Raji (cell line): ENCODE results near the gene MAPK8IP3.
A peak's percentile ranks its signal among the peaks of the same experiment; 100 is the strongest.

Source experiments
- POLR2A ChIP-seq: IDR thresholded peaks from 2 replicates; pipeline ENCODE4 v1.6.1; 2011; ENCODE audit warnings: low read depth, low read length, control low read depth; ENCODE audit not compliant: insufficient read depth

The MAPK8IP3 gene

DNA sequence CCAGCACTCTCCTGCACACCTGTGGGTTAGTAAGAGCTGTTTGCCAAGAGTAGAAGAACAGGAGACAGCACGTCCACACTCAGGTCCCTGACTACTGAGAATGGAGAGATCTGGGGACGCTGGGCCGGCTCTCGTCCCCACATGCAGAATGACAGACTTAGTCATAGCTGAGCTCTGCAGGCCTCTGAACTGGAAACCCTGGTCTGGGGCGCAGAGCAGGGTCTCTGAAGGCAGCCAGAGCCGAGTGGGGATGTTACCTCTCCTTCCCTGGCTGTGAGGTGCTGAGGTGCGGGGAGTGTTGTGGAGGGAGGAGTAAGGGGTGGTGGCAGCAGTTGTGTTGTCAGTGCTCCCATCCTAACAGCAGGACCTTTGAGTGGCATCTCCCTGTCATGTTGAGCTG lies 35.1 kb upstream of the MAPK8IP3 start:
- no peak for TF ChIP-seq POLR2A

GRCh38 chr16:1673424-1674151 lies 32.4 kb upstream of the MAPK8IP3 start:
- no peak for TF ChIP-seq POLR2A

- no peak for TF ChIP-seq POLR2A
Measured at GRCh38 chr16:1674306-1674705, 31.7 kb upstream of the MAPK8IP3 start.

- no peak for TF ChIP-seq POLR2A
Measured at GRCh38 chr16:1674751-1675664, 31.0 kb upstream of the MAPK8IP3 start.

- TF ChIP-seq POLR2A = no peak
Measured at GRCh38 chr16:1676661-1677060, 29.3 kb upstream of the MAPK8IP3 start.

DNA sequence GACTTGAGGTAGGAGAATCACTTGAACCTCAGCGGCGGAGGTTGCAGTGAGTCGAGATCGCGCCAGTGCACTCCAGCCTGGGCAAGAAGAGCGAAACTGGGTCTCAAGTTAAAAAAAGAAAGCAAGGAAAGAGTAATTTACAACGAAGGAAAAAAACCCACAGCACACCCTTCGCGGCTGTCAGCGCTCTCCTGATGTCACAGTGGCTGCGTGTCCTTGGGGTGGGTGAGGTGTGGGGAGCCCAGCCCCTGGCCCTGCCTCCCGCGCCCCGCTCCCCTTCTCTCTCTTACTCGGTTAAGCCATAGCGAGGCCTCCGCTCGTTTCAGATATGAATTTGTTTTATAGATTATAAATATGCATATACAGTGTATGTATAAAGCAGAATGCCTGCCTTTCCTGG lies 28.7 kb upstream of the MAPK8IP3 start:
- TF ChIP-seq POLR2A = no peak

- peak; percentile 66 for TF ChIP-seq POLR2A
Measured at GRCh38 chr16:1677942-1678499, 28.0 kb upstream of the MAPK8IP3 start, which contains the start of gene JPT2. TSS of gene JPT2 (plus strand) at chr16:1678279. CDS start at chr16:1678313, 34 bp downstream.

DNA sequence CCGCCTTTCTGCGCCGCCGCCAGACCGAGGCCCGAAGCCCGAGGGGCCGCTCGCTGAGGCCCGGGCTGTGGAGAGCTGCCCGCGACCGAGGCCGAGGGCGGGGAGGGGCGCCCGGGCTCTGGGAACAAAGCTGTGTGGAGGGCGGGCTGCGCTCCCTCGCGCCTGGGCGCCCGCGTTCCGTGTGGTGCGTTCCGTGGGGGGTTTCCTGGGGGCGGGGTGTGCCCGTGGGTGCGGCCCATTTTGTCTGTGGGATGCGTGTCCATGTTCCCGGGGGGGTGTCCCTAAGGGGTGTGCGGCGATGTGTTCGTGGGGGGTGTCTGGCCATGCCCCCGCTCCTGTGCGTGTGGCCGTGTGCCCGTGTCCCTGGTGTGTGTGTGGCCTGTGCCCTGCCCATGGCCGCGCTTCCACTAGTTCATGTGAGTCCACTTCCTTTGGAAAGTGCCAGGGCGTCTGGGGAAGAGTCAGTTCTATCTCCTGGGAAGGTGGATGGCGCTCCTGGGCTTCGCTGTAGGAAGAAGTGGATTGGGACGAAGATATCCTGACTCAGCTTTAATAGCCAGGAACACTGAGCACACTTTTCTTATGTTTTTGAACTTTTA lies 27.4 kb upstream of the MAPK8IP3 start:
- TF ChIP-seq POLR2A = no peak

- TF ChIP-seq POLR2A = no peak
Measured at GRCh38 chr16:1680361-1680760, 25.6 kb upstream of the MAPK8IP3 start.

DNA sequence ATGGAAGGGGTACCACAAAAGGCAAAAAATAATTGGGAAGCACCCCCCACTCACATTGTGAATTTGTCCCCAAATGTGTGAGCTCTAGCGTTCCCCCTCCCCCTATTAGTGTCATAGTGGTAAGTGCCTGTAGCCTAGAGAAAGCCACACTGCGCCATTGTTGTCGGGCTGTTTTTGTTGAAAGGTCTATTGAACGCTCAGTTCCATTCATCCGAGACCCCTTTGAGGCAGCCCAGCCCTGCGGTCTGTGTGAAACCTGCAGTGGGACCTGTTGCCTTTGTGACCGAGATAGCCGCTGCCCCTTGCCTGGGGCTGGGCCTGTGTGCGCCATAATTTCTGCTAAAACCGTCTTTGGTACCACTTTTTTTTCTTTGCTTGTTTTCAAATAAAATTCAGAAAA lies 25.0 kb upstream of the MAPK8IP3 start:
- TF ChIP-seq POLR2A = no peak

- no peak for TF ChIP-seq POLR2A
Measured at GRCh38 chr16:1687427-1688316, 18.3 kb upstream of the MAPK8IP3 start.

GRCh38 chr16:1688807-1689560 lies 17.0 kb upstream of the MAPK8IP3 start:
- TF ChIP-seq POLR2A = no peak

DNA sequence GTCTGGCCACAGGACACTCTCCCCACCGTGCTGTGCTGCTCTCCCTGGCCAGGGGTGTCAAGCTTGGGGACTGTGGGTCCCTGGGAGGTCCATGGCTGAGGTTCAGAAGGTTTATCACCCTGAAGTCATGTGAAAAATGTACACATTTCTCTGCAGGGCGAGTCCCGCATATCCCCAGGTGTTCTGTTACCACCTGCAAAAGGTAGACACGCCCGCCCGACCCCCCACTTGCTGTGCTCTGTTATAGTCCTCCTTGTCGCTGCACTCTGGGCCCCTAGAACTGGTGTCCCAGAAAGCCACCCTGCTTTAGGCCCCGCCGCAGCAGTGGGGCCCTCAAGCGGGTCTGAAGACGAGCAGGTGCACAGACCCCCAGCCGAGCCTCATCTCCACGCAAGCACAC lies 16.1 kb upstream of the MAPK8IP3 start:
- TF ChIP-seq POLR2A = no peak

DNA sequence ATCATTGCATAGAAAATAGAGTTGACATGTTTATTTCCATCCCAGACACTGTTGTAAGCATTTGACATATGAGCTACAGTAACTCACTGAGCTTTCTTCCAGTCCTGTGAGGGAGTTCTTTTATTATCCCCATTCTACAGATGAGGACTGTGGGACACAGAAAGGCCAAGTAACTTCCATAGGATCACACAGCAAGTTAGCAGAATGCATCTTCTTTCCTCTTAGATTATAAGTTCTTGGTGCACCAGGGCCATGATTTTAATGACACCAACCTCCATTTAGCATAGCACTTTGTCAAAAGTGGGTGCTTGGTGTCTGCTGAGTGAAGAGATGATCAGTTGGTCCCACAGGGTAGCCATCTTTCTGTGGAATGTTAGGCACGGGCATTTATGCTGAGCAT lies 15.2 kb upstream of the MAPK8IP3 start:
- TF ChIP-seq POLR2A = no peak

DNA sequence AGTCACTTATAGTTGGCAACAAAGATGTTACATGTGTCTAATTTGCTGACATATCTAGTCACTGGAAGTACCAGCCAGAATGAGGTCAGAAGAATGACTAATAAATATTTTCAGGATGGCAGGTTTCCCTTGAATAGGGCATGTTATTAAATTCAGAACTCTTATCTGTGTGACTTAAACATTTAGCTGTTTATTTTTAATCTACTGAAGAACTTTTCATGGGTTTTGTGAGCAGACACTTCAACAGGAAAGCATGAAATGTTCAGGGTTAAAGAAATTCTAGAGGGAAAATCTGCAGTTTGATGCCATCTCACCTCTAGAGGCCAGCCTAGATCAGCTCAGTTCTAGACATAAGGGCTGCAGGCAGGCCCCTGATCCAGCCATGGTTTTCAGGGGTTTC lies 14.7 kb upstream of the MAPK8IP3 start:
- TF ChIP-seq POLR2A = no peak
